HEK293 (cell line): ENCODE results near the gene PTPN18.

Experiments used
- KLF16 ChIP-seq: fragments of 450-650 bp; formaldehyde crosslinking; IDR thresholded peaks from 2 replicates; pipeline ENCODE4 v1.5.1; 2017; ENCODE audit warnings: missing biosample characterization, missing genetic modification characterization
- SP7 ChIP-seq: fragments of 450-650 bp; formaldehyde crosslinking; IDR thresholded peaks from 2 replicates; pipeline ENCODE4 v1.5.1; 2016; ENCODE audit warnings: missing biosample characterization, missing genetic modification characterization
- WT1 ChIP-seq: fragments of 450-650 bp; formaldehyde crosslinking; IDR thresholded peaks from 2 replicates; pipeline ENCODE4 v1.5.1; 2016; ENCODE audit warnings: missing biosample characterization, missing genetic modification characterization
- ZNF112 ChIP-seq: fragments of 450-650 bp; formaldehyde crosslinking; IDR thresholded peaks from 2 replicates; pipeline ENCODE4 v1.5.0; 2017; ENCODE audit warnings: missing biosample characterization, missing genetic modification characterization
- ZNF157 ChIP-seq: fragments of 450-650 bp; formaldehyde crosslinking; IDR thresholded peaks from 2 replicates; pipeline ENCODE4 v1.5.1; 2016; ENCODE audit warnings: missing biosample characterization, missing genetic modification characterization
- ZNF174 ChIP-seq: fragments of 450-650 bp; formaldehyde crosslinking; IDR thresholded peaks from 2 replicates; pipeline ENCODE4 v1.5.0; 2017; ENCODE audit warnings: missing biosample characterization, mild to moderate bottlenecking, missing genetic modification characterization
- ZNF501 ChIP-seq: fragments of 450-650 bp; formaldehyde crosslinking; IDR thresholded peaks from 2 replicates; pipeline ENCODE4 v1.5.1; 2016; ENCODE audit warnings: missing biosample characterization, missing genetic modification characterization
- ZNF792 ChIP-seq: fragments of 450-650 bp; formaldehyde crosslinking; IDR thresholded peaks from 2 replicates; pipeline ENCODE4 v1.5.1; 2016; ENCODE audit warnings: missing biosample characterization, missing genetic modification characterization
- ZNF843 ChIP-seq: fragments of 450-650 bp; formaldehyde crosslinking; IDR thresholded peaks from 2 replicates; pipeline ENCODE4 v1.5.1; 2016; ENCODE audit warnings: missing biosample characterization, missing genetic modification characterization
- TF ChIP-seq, protein P1 (sequence below): fragments of 450-650 bp; formaldehyde crosslinking; IDR thresholded peaks from 2 replicates; pipeline ENCODE4 v1.5.1; 2016; ENCODE audit warnings: missing biosample characterization, missing genetic modification characterization
- TF ChIP-seq, protein P2 (sequence below): fragments of 450-650 bp; formaldehyde crosslinking; IDR thresholded peaks from 2 replicates; pipeline ENCODE4 v1.5.1; 2016; ENCODE audit warnings: missing biosample characterization, missing genetic modification characterization
- TF ChIP-seq, protein P3 (sequence below): fragments of 450-650 bp; formaldehyde crosslinking; IDR thresholded peaks from 2 replicates; pipeline ENCODE4 v1.5.1; 2016; ENCODE audit warnings: missing biosample characterization, missing genetic modification characterization
- TF ChIP-seq, protein P4 (sequence below): fragments of 450-650 bp; formaldehyde crosslinking; IDR thresholded peaks from 2 replicates; pipeline ENCODE4 v1.5.1; 2016; ENCODE audit warnings: missing biosample characterization, missing genetic modification characterization, low read depth
- TF ChIP-seq, protein P5 (sequence below): IDR thresholded peaks from 2 replicates; pipeline ENCODE4 v1.6.1; 2011; ENCODE audit warnings: mild to moderate bottlenecking, low read depth, low read length, borderline replicate concordance

DNA sequence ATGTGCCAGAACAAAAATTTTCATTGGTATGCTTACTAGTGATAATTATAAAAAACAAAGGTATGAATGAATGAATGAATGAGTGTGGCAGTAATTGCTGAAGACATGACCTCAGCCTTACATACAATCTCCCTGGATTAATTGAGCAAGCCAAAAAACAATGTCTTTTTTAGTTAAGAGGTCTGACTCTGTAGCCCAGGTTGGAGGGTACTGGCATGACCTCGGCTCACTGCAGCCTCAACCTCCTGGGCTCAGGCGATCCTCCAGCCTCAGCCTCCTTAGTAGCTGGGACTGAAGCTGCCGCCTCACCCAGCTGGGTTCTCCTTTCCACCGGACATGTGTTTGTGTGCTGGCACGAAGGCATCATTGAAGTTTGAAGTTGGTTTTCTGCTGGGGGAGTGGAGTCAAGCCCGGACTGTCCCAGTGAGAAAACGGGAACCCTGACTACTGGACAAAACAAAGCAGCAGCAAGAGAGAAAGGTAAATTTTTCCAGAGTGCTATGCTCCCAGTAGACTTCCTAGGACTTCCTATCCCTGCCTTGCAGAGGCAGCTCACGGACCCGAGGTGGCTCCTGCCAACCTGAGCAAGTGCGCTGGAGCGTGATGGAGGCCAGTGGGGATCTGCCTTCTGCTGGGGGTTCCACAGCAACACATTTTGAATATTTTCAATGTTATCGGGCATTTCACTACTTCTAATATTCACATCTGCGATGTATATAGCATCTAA lies 19.5 kb upstream of the PTPN18 start:
- TF ChIP-seq KLF16 (tag by site-specific recombination) (no peak), ZNF174 (tag by site-specific recombination) (no peak), ZNF843 (tag by site-specific recombination) (no peak), ZNF792 (tag by site-specific recombination) (no peak), WT1 (tag by site-specific recombination) (no peak), SP7 (tag by site-specific recombination) (no peak), ZNF157 (tag by site-specific recombination) (no peak), ZNF112 (no peak), ZNF501 (tag by site-specific recombination) (no peak)
- TF ChIP-seq, protein P1, sequence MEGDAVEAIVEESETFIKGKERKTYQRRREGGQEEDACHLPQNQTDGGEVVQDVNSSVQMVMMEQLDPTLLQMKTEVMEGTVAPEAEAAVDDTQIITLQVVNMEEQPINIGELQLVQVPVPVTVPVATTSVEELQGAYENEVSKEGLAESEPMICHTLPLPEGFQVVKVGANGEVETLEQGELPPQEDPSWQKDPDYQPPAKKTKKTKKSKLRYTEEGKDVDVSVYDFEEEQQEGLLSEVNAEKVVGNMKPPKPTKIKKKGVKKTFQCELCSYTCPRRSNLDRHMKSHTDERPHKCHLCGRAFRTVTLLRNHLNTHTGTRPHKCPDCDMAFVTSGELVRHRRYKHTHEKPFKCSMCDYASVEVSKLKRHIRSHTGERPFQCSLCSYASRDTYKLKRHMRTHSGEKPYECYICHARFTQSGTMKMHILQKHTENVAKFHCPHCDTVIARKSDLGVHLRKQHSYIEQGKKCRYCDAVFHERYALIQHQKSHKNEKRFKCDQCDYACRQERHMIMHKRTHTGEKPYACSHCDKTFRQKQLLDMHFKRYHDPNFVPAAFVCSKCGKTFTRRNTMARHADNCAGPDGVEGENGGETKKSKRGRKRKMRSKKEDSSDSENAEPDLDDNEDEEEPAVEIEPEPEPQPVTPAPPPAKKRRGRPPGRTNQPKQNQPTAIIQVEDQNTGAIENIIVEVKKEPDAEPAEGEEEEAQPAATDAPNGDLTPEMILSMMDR (tag by site-specific recombination): no peak
- TF ChIP-seq, protein P2, sequence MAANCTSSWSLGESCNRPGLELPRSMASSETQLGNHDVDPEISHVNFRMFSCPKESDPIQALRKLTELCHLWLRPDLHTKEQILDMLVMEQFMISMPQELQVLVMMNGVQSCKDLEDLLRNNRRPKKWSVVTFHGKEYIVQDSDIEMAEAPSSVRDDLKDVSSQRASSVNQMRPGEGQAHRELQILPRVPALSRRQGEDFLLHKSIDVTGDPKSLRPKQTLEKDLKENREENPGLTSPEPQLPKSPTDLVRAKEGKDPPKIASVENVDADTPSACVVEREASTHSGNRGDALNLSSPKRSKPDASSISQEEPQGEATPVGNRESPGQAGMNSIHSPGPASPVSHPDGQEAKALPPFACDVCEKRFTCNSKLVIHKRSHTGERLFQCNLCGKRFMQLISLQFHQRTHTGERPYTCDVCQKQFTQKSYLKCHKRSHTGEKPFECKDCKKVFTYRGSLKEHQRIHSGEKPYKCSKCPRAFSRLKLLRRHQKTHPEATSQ (tag by site-specific recombination): no peak
- TF ChIP-seq, protein P3, sequence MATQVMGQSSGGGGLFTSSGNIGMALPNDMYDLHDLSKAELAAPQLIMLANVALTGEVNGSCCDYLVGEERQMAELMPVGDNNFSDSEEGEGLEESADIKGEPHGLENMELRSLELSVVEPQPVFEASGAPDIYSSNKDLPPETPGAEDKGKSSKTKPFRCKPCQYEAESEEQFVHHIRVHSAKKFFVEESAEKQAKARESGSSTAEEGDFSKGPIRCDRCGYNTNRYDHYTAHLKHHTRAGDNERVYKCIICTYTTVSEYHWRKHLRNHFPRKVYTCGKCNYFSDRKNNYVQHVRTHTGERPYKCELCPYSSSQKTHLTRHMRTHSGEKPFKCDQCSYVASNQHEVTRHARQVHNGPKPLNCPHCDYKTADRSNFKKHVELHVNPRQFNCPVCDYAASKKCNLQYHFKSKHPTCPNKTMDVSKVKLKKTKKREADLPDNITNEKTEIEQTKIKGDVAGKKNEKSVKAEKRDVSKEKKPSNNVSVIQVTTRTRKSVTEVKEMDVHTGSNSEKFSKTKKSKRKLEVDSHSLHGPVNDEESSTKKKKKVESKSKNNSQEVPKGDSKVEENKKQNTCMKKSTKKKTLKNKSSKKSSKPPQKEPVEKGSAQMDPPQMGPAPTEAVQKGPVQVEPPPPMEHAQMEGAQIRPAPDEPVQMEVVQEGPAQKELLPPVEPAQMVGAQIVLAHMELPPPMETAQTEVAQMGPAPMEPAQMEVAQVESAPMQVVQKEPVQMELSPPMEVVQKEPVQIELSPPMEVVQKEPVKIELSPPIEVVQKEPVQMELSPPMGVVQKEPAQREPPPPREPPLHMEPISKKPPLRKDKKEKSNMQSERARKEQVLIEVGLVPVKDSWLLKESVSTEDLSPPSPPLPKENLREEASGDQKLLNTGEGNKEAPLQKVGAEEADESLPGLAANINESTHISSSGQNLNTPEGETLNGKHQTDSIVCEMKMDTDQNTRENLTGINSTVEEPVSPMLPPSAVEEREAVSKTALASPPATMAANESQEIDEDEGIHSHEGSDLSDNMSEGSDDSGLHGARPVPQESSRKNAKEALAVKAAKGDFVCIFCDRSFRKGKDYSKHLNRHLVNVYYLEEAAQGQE (tag by site-specific recombination): peak; percentile 52
- TF ChIP-seq, protein P4, sequence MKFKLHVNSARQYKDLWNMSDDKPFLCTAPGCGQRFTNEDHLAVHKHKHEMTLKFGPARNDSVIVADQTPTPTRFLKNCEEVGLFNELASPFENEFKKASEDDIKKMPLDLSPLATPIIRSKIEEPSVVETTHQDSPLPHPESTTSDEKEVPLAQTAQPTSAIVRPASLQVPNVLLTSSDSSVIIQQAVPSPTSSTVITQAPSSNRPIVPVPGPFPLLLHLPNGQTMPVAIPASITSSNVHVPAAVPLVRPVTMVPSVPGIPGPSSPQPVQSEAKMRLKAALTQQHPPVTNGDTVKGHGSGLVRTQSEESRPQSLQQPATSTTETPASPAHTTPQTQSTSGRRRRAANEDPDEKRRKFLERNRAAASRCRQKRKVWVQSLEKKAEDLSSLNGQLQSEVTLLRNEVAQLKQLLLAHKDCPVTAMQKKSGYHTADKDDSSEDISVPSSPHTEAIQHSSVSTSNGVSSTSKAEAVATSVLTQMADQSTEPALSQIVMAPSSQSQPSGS (tag by site-specific recombination): no peak
- TF ChIP-seq, protein P5, sequence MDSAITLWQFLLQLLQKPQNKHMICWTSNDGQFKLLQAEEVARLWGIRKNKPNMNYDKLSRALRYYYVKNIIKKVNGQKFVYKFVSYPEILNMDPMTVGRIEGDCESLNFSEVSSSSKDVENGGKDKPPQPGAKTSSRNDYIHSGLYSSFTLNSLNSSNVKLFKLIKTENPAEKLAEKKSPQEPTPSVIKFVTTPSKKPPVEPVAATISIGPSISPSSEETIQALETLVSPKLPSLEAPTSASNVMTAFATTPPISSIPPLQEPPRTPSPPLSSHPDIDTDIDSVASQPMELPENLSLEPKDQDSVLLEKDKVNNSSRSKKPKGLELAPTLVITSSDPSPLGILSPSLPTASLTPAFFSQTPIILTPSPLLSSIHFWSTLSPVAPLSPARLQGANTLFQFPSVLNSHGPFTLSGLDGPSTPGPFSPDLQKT: no peak
